H9 (cell line): Measurements from ENCODE around the gene LAMC3. TPM values are rescaled to one million over a fixed set of nuclear protein-coding genes. Genes with fewer than 3 reads are reported as not detected.

Experiments used
- DNase-seq: peaks from one replicate; pipeline ENCODE4 v3.0.0-alpha.2; 2017
- H2AFZ ChIP-seq: one replicate; pipeline ENCODE4 v1.6.1; 2013; ENCODE audit warnings: mild to moderate bottlenecking, low read length, control low read depth, moderate library complexity
- H2AK5ac ChIP-seq: 2 replicates; pipeline ENCODE4 v1.6.1; 2013; ENCODE audit warnings: low read length, control low read depth, mixed read lengths; ENCODE audit not compliant: insufficient read length
- H2BK120ac ChIP-seq: one replicate; pipeline ENCODE4 v1.6.1; 2013; ENCODE audit warnings: low read depth, mild to moderate bottlenecking, low read length, control low read depth, inconsistent platforms; ENCODE audit not compliant: poor library complexity, severe bottlenecking
- H2BK12ac ChIP-seq: 2 replicates; pipeline ENCODE4 v1.6.1; 2013; ENCODE audit warnings: low read length, control low read depth, mixed read lengths, low read depth; ENCODE audit not compliant: insufficient read length
- H2BK15ac ChIP-seq: 2 replicates; pipeline ENCODE4 v1.6.1; 2013; ENCODE audit warnings: low read depth, low read length, control low read depth
- H2BK20ac ChIP-seq: one replicate; pipeline ENCODE4 v1.6.1; 2013; ENCODE audit warnings: low read depth, mild to moderate bottlenecking, low read length, control low read depth, inconsistent platforms; ENCODE audit not compliant: poor library complexity, severe bottlenecking
- H2BK5ac ChIP-seq: 2 replicates; pipeline ENCODE4 v1.6.1; 2013; ENCODE audit warnings: low read length, control low read depth, mixed read lengths; ENCODE audit not compliant: insufficient read length
- H3K14ac ChIP-seq: 2 replicates; pipeline ENCODE4 v1.6.1; 2013; ENCODE audit warnings: low read length, control low read depth; ENCODE audit not compliant: insufficient read depth
- H3K18ac ChIP-seq: 2 replicates; pipeline ENCODE4 v1.6.1; 2013; ENCODE audit warnings: low read depth, mild to moderate bottlenecking, mixed read lengths, low read length, control low read depth; ENCODE audit not compliant: insufficient read length
- H3K23ac ChIP-seq: 2 replicates; pipeline ENCODE4 v1.6.1; 2013; ENCODE audit warnings: low read length, control low read depth, mixed read lengths, low read depth; ENCODE audit not compliant: insufficient read length
- H3K23me2 ChIP-seq: 2 replicates; pipeline ENCODE4 v1.6.1; 2013; ENCODE audit warnings: low read depth, mild to moderate bottlenecking, mixed read lengths, low read length, control low read depth; ENCODE audit not compliant: insufficient read length, poor library complexity, severe bottlenecking
- H3K27ac ChIP-seq: 2 replicates; pipeline ENCODE4 v1.5.1; 2013; ENCODE audit warnings: low read length, control low read depth, mixed read lengths, low read depth; ENCODE audit not compliant: insufficient read length
- H3K27me3 ChIP-seq: 2 replicates; pipeline ENCODE4 v1.6.1; 2013; ENCODE audit warnings: low read length, control low read depth, inconsistent platforms; ENCODE audit not compliant: insufficient read depth
- H3K4ac ChIP-seq: 2 replicates; pipeline ENCODE4 v1.6.1; 2013; ENCODE audit warnings: low read depth, mild to moderate bottlenecking, control low read depth, inconsistent platforms, low read length, moderate library complexity
- H3K4me1 ChIP-seq: 2 replicates; pipeline ENCODE4 v1.6.1; 2013; ENCODE audit warnings: low read length, control low read depth, inconsistent platforms; ENCODE audit not compliant: insufficient read depth
- H3K4me2 ChIP-seq: 2 replicates; pipeline ENCODE4 v1.6.1; 2013; ENCODE audit warnings: low read length, control low read depth, mixed read lengths; ENCODE audit not compliant: insufficient read length, insufficient read depth
- H3K56ac ChIP-seq: 2 replicates; pipeline ENCODE4 v1.6.1; 2013; ENCODE audit warnings: low read depth, mild to moderate bottlenecking, mixed read lengths, low read length, control low read depth; ENCODE audit not compliant: insufficient read length
- H3K79me1 ChIP-seq: 2 replicates; pipeline ENCODE4 v1.6.1; 2013; ENCODE audit warnings: low read depth, mild to moderate bottlenecking, moderate library complexity, low read length, control low read depth, inconsistent platforms; ENCODE audit not compliant: insufficient read depth, poor library complexity, severe bottlenecking
- H3K79me2 ChIP-seq: 2 replicates; pipeline ENCODE4 v1.6.1; 2013; ENCODE audit warnings: low read length, control low read depth, inconsistent platforms; ENCODE audit not compliant: insufficient read depth
- H3K9ac ChIP-seq: 2 replicates; pipeline ENCODE4 v1.6.1; 2013; ENCODE audit warnings: low read length, control low read depth, mixed read lengths; ENCODE audit not compliant: insufficient read length; ENCODE audit errors: extremely low read depth
- H3K9me3 ChIP-seq: one replicate; pipeline ENCODE4 v1.6.1; 2013; ENCODE audit warnings: low read depth, low read length, inconsistent platforms; ENCODE audit not compliant: control insufficient read depth
- H3T11ph ChIP-seq: one replicate; pipeline ENCODE4 v1.6.1; 2013; ENCODE audit warnings: mild to moderate bottlenecking, low read length, control low read depth, inconsistent platforms
- H4K20me1 ChIP-seq: one replicate; pipeline ENCODE4 v1.6.1; 2013; ENCODE audit not compliant: control insufficient read depth, insufficient read length, insufficient read depth
- H4K5ac ChIP-seq: 2 replicates; pipeline ENCODE4 v1.6.1; 2013; ENCODE audit warnings: low read depth, mild to moderate bottlenecking, mixed read lengths, low read length, control low read depth; ENCODE audit not compliant: insufficient read length
- H4K8ac ChIP-seq: replicated peaks from 2 replicates; pipeline ENCODE4 v1.6.1; 2013; ENCODE audit warnings: low read length, control low read depth, mixed read lengths, low read depth; ENCODE audit not compliant: insufficient read length
- H4K91ac ChIP-seq: 2 replicates; pipeline ENCODE4 v1.6.1; 2013; ENCODE audit warnings: low read depth, mild to moderate bottlenecking, moderate library complexity, mixed read lengths, low read length, control low read depth; ENCODE audit not compliant: insufficient read length
- H3K27ac Mint-ChIP-seq, 3 experiments: 2 replicates in 2 of 3; 3 replicates in 1 of 3; pipeline ENCODE4 v1.8.0; 2020 to 2021; ENCODE audit warnings: mixed read lengths in 3 of 3, mild to moderate bottlenecking in 1 of 3, moderate library complexity in 1 of 3
- H3K27me3 Mint-ChIP-seq: 2 replicates; pipeline ENCODE4 v1.8.0; 2021; ENCODE audit warnings: low read depth, mild to moderate bottlenecking, moderate library complexity, mixed read lengths
- H3K36me3 Mint-ChIP-seq, 3 experiments: 2 replicates in 2 of 3; 3 replicates in 1 of 3; pipeline ENCODE4 v1.8.0; 2020 to 2021; ENCODE audit warnings: low read depth in 3 of 3, mixed read lengths in 3 of 3; ENCODE audit not compliant: insufficient read depth in 1 of 3
- H3K4me1 Mint-ChIP-seq, 2 experiments: 2 replicates each; pipeline ENCODE4 v1.8.0; 2020; ENCODE audit warnings: mixed read lengths in 2 of 2
- H3K4me3 Mint-ChIP-seq, 2 experiments: 2 replicates in 1 of 2; 3 replicates in 1 of 2; pipeline ENCODE4 v1.8.0; 2020 to 2021; ENCODE audit warnings: mild to moderate bottlenecking in 2 of 2, mixed read lengths in 2 of 2, moderate library complexity in 1 of 2
- H3K9me3 Mint-ChIP-seq, 2 experiments: 2 replicates in 1 of 2; 3 replicates in 1 of 2; pipeline ENCODE4 v1.8.0; 2020; ENCODE audit warnings: mild to moderate bottlenecking in 2 of 2, mixed read lengths in 2 of 2, moderate library complexity in 1 of 2
- WGBS: extraction: QIAGEN DNeasy Blood & Tissue Kit; methylation state at CpG from one replicate; pipeline ENCODE4 v1.1.7; 2013; ENCODE audit warnings: missing lambda C conversion rate, low lambda C conversion rate, mixed read lengths; ENCODE audit not compliant: insufficient read length; ENCODE audit errors: extremely low coverage; 5-methylcytosine and 5-hydroxymethylcytosine counted together
- total RNA-seq: library from RNA; stranded (reverse); gene quantifications from 2 replicates; pipeline ENCODE4 v1.2.1, GENCODE V29; 2021
- TF ChIP-seq, protein P1 (sequence below): fragments of 200-600 bp; sonication (generic); conservative IDR thresholded peaks from 3 replicates; pipeline ENCODE4 v1.8.0; 2021; ENCODE audit warnings: antibody characterized with exemption, mild to moderate bottlenecking

Gene LAMC3
- total RNA-seq, 1 experiment from 2014 or later: 21.7 TPM

- no peaks in the 10 kb centered on the region for H3K27me3 Mint-ChIP-seq
- H3K36me3 Mint-ChIP-seq: peaks cover 5 to 13% (median 7%) of the 10 kb centered on the region in 3 experiments; a peak in 6 of 7 replicates
- Histone ChIP-seq H3K14ac (no peak overlapping the region), H2AFZ (no peak overlapping the region), H3K9ac (no peak overlapping the region), H3K4ac (no peak overlapping the region), H3K79me2 (no peaks in the 10 kb centered on the region), H2BK20ac (no peak overlapping the region), H2BK5ac (no peak overlapping the region), H3K18ac (no peak overlapping the region), H3K23me2 (no peaks in the 10 kb centered on the region), H3T11ph (no peak overlapping the region), H3K27ac (no peak overlapping the region), H4K5ac (no peak overlapping the region), H2AK5ac (no peak overlapping the region), H3K4me1 (no peaks in the 10 kb centered on the region), H3K27me3 (no peaks in the 10 kb centered on the region), H3K4me2 (no peak overlapping the region), H3K9me3 (no peaks in the 10 kb centered on the region), H2BK15ac (no peak overlapping the region), H4K91ac (no peak overlapping the region), H2BK120ac (no peak overlapping the region), H4K20me1 (no peaks in the 10 kb centered on the region), H3K23ac (no peak overlapping the region), H2BK12ac (no peak overlapping the region), H3K56ac (no peak overlapping the region), H3K79me1 (no peaks in the 10 kb centered on the region), H4K8ac (no peak overlapping the region)
- H3K9me3 Mint-ChIP-seq: no peaks in the 10 kb centered on the region; a peak in 1 of 5 replicates
- peak overlapping the region in 1 of 3 experiments; percentile 35; a peak in 2 of 7 replicates for H3K27ac Mint-ChIP-seq
- no peak for DNase-seq
- no CpG with 5 or more reads among the region's 25 CpGs for WGBS
- TF ChIP-seq, protein P1, sequence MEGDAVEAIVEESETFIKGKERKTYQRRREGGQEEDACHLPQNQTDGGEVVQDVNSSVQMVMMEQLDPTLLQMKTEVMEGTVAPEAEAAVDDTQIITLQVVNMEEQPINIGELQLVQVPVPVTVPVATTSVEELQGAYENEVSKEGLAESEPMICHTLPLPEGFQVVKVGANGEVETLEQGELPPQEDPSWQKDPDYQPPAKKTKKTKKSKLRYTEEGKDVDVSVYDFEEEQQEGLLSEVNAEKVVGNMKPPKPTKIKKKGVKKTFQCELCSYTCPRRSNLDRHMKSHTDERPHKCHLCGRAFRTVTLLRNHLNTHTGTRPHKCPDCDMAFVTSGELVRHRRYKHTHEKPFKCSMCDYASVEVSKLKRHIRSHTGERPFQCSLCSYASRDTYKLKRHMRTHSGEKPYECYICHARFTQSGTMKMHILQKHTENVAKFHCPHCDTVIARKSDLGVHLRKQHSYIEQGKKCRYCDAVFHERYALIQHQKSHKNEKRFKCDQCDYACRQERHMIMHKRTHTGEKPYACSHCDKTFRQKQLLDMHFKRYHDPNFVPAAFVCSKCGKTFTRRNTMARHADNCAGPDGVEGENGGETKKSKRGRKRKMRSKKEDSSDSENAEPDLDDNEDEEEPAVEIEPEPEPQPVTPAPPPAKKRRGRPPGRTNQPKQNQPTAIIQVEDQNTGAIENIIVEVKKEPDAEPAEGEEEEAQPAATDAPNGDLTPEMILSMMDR: no peak
- no peaks in the 10 kb centered on the region for H3K4me1 Mint-ChIP-seq
- H3K4me3 Mint-ChIP-seq: no peak overlapping the region
These were observed 42.9 kb downstream of the LAMC3 start for GRCh38 chr9:131051592-131052517.
